ENCODE results near the gene TRAF3IP1. TPM values are rescaled to one million over a fixed set of nuclear protein-coding genes. Genes with fewer than 3 reads are reported as not detected.

Gene TRAF3IP1
- total RNA-seq, 2 experiments from 2014 or later = 5.4 to 7.0 TPM

- POLR2A ChIA-PET = no interaction called here
- H3K4me3 Mint-ChIP-seq = no peak overlapping the region
- peak; percentile 9 for DNase-seq
- H3K4me1 Mint-ChIP-seq = peaks cover 23% of the 10 kb centered on the region
- H3K27ac Mint-ChIP-seq = no peak overlapping the region
- peaks cover 70% of the 10 kb centered on the region for H3K36me3 Mint-ChIP-seq (ENCODE audit: low read depth)
- no peaks in the 10 kb centered on the region for H3K9me3 Mint-ChIP-seq
- CTCF ChIA-PET = no interaction called here
- H3K27me3 Mint-ChIP-seq = no peaks in the 10 kb centered on the region
Measured at GRCh38 chr2:238444242-238444641, 123.9 kb downstream of the TRAF3IP1 start.

GRCh38 chr2:238445409-238446190 is 125.3 kb downstream of the TRAF3IP1 start:
- POLR2A ChIA-PET = no interaction called here
- H3K9me3 Mint-ChIP-seq = no peaks in the 10 kb centered on the region
- H3K27me3 Mint-ChIP-seq = no peaks in the 10 kb centered on the region
- peaks cover 66% of the 10 kb centered on the region for H3K36me3 Mint-ChIP-seq (ENCODE audit: low read depth)
- CTCF ChIA-PET = interaction anchor here (1.5 kb wide), 1 partner anchor 9 kb away, joined by 3 read pairs; no protein-coding TSS in a partner anchor
- no peak overlapping the region for H3K4me3 Mint-ChIP-seq
- no peak for DNase-seq
- H3K4me1 Mint-ChIP-seq = peaks cover 10% of the 10 kb centered on the region
- H3K27ac Mint-ChIP-seq = no peak overlapping the region

- Mint-ChIP-seq H3K27me3 (no peaks in the 10 kb centered on the region), H3K4me3 (no peak overlapping the region), H3K36me3 (ENCODE audit: low read depth) (peaks cover 68% of the 10 kb centered on the region), H3K27ac (no peak overlapping the region), H3K9me3 (no peaks in the 10 kb centered on the region), H3K4me1 (peaks cover 8% of the 10 kb centered on the region)
- POLR2A ChIA-PET = no interaction called here
- CTCF ChIA-PET = no interaction called here
- no peak for DNase-seq
Measured at GRCh38 chr2:238446371-238446770, 126.1 kb downstream of the TRAF3IP1 start.

- no peaks in the 10 kb centered on the region for H3K27me3 Mint-ChIP-seq
- peaks cover 4% of the 10 kb centered on the region for H3K4me1 Mint-ChIP-seq
- H3K27ac Mint-ChIP-seq = no peak overlapping the region
- peaks cover 75% of the 10 kb centered on the region for H3K36me3 Mint-ChIP-seq (ENCODE audit: low read depth)
- POLR2A ChIA-PET = no interaction called here
- no peak overlapping the region for H3K4me3 Mint-ChIP-seq
- CTCF ChIA-PET = interaction anchor here (0.6 kb wide), 1 partner anchor 14 kb away, joined by 3 read pairs; no protein-coding TSS in a partner anchor
- no peak for DNase-seq
- peaks cover 2% of the 10 kb centered on the region for H3K9me3 Mint-ChIP-seq
Measured at GRCh38 chr2:238448031-238448955, 128.0 kb downstream of the TRAF3IP1 start.

- ChIA-PET POLR2A (no interaction called here), CTCF (no interaction called here)
- H3K27me3 Mint-ChIP-seq = no peaks in the 10 kb centered on the region
Measured at GRCh38 chr2:238449241-238449640, 128.9 kb downstream of the TRAF3IP1 start.

GRCh38 chr2:238449909-238450417 is 129.6 kb downstream of the TRAF3IP1 start:
- no peak for DNase-seq
- H3K27ac Mint-ChIP-seq = no peak overlapping the region
- no peak overlapping the region for H3K4me3 Mint-ChIP-seq
- H3K36me3 Mint-ChIP-seq (ENCODE audit: low read depth) = peaks cover 63% of the 10 kb centered on the region
- peaks cover 4% of the 10 kb centered on the region for H3K4me1 Mint-ChIP-seq
- H3K27me3 Mint-ChIP-seq = no peaks in the 10 kb centered on the region
- CTCF ChIA-PET = no interaction called here
- H3K9me3 Mint-ChIP-seq = peaks cover 4% of the 10 kb centered on the region
- POLR2A ChIA-PET = no interaction called here

More at GRCh38 chr2:238449241-238449640, 128.9 kb downstream of the TRAF3IP1 start:
- H3K9me3 Mint-ChIP-seq = peaks cover 3% of the 10 kb centered on the region
- H3K27ac Mint-ChIP-seq = no peak overlapping the region
- no peak overlapping the region for H3K4me3 Mint-ChIP-seq
- peaks cover 70% of the 10 kb centered on the region for H3K36me3 Mint-ChIP-seq (ENCODE audit: low read depth)
- no peak for DNase-seq
- H3K4me1 Mint-ChIP-seq = peaks cover 4% of the 10 kb centered on the region

GRCh38 chr2:238450440-238450861 is 130.1 kb downstream of the TRAF3IP1 start:
- Mint-ChIP-seq H3K9me3 (peaks cover 8% of the 10 kb centered on the region), H3K27me3 (peaks cover 2% of the 10 kb centered on the region), H3K4me3 (no peak overlapping the region), H3K27ac (no peak overlapping the region), H3K4me1 (peaks cover 4% of the 10 kb centered on the region), H3K36me3 (ENCODE audit: low read depth) (peaks cover 58% of the 10 kb centered on the region)
- no peak for DNase-seq
- CTCF ChIA-PET = no interaction called here
- POLR2A ChIA-PET = no interaction called here

Other genes with a start within 250 kb of the TRAF3IP1 start
- gene ESPNL, start 220.2 kb upstream of the TRAF3IP1 start, total RNA-seq = under 1 TPM; 0.05 to 0.18 TPM
- not detected for gene KLHL30, start 181.8 kb upstream of the TRAF3IP1 start, total RNA-seq
- gene ERFE, start 161.5 kb upstream of the TRAF3IP1 start, total RNA-seq = not detected
- gene ILKAP, start 116.8 kb upstream of the TRAF3IP1 start, total RNA-seq = 10 to 100 TPM; 50.8 to 54.3 TPM
- gene HES6, start 80.5 kb upstream of the TRAF3IP1 start, total RNA-seq = 1 to 10 TPM; 2.7 to 3.7 TPM
- 1 to 10 TPM; 8.7 to 9.2 TPM for gene PER2, start 31.9 kb upstream of the TRAF3IP1 start, total RNA-seq
- 10 to 100 TPM; 27.9 to 31.3 TPM for gene ASB1, start 106.4 kb downstream of the TRAF3IP1 start, total RNA-seq

All from activated CD4-positive, alpha-beta memory T cell treated with anti-CD3 and anti-CD28 coated beads, Interleukin-2, amount 10 ng/mL, durations not matched to agents 7 days and 5 days (primary cell).